ENCODE results near the gene RASGRP2. TPM values are rescaled to one million over a fixed set of nuclear protein-coding genes. Genes with fewer than 3 reads are reported as not detected.

RASGRP2 gene
- polyA plus RNA-seq, 1 donor: 10.7 TPM

DNA sequence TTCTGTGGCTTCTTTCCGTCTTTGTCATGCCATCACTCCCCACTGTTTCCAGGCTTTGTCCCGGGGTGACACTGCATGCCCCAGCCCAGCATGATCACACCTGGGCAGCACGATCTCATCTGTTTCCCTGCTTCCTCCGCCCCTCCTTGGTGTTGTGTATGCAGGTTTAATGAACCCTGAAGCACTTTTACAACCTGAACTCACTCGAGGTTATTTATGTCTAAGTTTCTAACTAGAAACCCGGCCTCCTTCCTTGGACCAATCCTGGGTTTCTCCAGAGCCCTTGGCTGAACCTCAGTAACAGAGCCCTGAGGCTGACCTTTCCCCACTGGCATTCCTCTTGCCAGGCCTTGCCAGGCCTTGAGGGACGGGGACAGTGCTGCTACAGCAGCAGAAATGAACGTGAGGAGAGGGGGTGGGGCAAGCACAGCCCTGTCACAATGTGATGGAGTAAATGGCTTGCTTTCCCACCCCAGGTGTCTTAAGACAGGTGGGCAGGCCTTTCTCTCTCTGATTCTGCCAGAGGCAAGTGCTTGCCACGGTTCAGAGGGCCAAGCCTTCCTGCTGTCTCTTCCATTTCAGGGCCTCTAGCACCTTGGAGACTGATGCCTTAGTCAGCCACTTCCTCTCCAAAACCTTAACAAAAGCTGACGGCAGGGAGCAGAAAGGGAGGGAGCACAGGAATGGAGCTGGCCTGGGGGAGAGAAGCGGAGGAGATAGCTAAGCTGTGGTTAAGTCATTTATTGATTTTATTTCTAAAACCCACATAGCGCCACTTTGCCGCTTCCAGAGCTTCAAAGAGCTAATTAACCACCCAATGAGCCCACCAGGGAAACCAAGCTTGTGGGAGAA, 19.0 kb upstream of the RASGRP2 start:
- DNase-seq: no peak
- Histone ChIP-seq H3K9me3 (ENCODE audit: control insufficient read depth, low read depth, low read length) (peaks cover 2% of the 10 kb centered on the region), H3K27me3 (ENCODE audit: control insufficient read depth, insufficient read depth, low read length) (no peaks in the 10 kb centered on the region), H3K36me3 (ENCODE audit: control insufficient read depth, insufficient read depth, low read length) (peaks cover 54% of the 10 kb centered on the region), H3K27ac (ENCODE audit: low read length) (no peak overlapping the region), H3K4me1 (ENCODE audit: control insufficient read depth, insufficient read depth, low read length) (peaks cover 5% of the 10 kb centered on the region), H3K4me3 (ENCODE audit: low read length) (no peak overlapping the region)
- WGBS (ENCODE audit: insufficient coverage, low lambda C conversion rate): no CpG with 5 or more reads among the region's 13 CpGs

DNA sequence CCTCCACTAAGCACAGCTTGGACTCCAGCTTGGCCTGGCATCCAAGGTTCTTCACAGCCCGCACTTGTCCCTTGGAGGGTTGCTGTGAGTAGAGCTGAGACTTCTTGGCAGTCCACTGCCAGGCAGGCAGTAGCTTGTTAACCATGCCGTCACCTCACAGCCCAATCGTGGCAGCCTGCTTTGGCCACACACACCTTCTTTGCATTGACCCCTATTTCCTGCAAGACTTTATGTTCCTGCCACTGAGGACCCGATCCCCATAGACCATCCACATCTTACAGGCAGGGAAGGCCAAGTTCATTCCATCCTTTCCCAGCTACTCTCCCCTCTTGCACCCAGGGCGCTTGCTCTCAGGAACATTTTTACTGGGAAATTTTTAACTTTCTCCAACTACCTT, 18.3 kb upstream of the RASGRP2 start:
- Histone ChIP-seq H3K27ac (ENCODE audit: low read length) (no peak overlapping the region), H3K27me3 (ENCODE audit: control insufficient read depth, insufficient read depth, low read length) (no peaks in the 10 kb centered on the region), H3K36me3 (ENCODE audit: control insufficient read depth, insufficient read depth, low read length) (peaks cover 48% of the 10 kb centered on the region), H3K9me3 (ENCODE audit: control insufficient read depth, low read depth, low read length) (peaks cover 2% of the 10 kb centered on the region), H3K4me3 (ENCODE audit: low read length) (no peak overlapping the region), H3K4me1 (ENCODE audit: control insufficient read depth, insufficient read depth, low read length) (peaks cover 5% of the 10 kb centered on the region)
- no CpG with 5 or more reads among the region's 5 CpGs for whole genome bisulfite sequencing (ENCODE audit: insufficient coverage, low lambda C conversion rate)
- DNase-seq: no peak

DNA sequence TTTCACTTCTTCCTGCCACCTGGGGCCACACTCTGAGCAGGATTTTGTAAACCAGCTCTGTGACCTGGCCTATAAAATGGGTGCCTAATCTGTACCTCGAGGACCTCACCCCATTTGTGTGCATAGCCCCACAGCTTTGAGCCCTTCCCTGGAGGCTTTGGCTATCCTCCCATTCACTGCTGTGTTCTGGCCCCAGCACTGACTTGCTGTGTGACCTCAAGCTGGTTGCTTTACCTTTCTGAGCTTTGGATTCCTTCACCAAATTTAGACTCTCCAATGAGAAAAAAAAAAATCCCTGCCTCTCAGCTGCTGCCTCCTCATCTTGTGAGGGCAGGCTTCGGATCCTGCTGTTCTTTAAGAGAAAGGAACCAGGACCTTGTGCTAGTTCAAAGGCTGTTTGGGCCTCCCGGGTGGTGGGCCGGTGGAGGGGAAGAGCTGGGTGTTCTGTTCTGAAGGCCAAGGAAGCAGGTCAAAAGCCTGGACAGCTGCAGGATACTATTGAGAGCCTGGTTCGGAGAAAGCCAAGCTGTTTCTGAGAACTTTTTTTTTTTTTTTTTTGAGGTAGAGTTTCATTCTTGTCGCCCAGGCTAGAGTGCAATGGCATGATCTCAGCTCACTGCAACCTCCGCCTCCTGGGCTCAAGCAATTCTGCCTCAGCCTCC, 16.9 kb upstream of the RASGRP2 start:
- Histone ChIP-seq H3K9me3 (ENCODE audit: control insufficient read depth, low read depth, low read length) (peaks cover 2% of the 10 kb centered on the region), H3K4me3 (ENCODE audit: low read length) (no peak overlapping the region), H3K4me1 (ENCODE audit: control insufficient read depth, insufficient read depth, low read length) (peaks cover 5% of the 10 kb centered on the region), H3K27me3 (ENCODE audit: control insufficient read depth, insufficient read depth, low read length) (no peaks in the 10 kb centered on the region), H3K36me3 (ENCODE audit: control insufficient read depth, insufficient read depth, low read length) (peaks cover 36% of the 10 kb centered on the region), H3K27ac (ENCODE audit: low read length) (no peak overlapping the region)
- no CpG with 5 or more reads among the region's 7 CpGs for WGBS (ENCODE audit: insufficient coverage, low lambda C conversion rate)
- DNase-seq: no peak

DNA sequence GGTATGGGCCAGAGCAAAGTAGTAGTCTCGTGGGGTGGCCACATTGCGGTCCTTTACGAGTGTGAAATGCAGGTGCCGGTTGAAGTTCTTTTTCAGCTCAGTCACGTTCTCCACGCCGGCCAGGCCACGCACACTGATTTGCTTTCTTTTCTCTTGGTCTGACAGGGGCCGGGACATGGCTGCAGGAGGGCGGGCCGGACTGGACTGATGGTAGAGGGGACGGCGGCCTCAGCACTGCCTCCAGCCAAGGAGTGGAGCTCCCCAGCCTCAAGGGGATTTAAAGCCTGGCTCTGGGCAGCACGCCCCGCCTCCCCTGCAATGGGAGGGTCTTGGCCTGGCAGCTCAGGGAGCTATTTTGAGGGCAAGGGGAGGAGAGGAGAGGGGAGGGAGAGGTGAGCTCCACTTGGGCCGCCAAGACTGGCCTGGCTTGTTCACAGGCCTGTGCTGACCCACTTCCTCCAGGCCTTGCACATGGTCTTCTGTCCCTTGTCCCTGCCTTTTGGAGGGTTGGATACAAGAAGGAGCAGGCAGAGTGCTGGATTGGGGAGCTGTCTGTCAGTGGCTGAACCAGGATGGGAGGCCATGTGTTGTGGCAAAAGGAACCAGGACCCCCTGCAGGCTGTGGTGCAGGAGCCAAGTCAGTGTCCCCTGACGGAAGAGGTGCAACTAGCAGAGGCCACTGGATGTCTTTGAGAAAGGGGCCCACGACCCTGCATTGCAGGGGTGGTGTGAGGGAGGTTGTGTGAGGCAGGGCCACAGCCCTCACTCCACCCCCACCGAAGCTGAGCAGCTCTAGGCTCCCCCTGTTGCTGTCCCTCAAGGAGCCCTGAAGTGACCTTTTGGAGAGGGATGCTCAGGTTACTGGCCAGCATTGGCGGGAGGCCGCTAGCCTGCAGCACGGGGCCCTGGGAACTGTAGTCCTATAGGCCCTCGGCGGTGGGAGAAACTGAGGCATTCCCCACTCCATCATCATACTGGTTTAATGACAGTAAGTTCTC, 16.1 kb upstream of the RASGRP2 start, which contains the start of gene PYGM:
TSS of gene PYGM (minus strand) at position 253 of the 998 bp plus-strand sequence. CDS start at position 177, 76 bp downstream.
- H3K4me3 ChIP-seq (ENCODE audit: low read length): no peak within 1 kb of the TSS
- H3K27me3 ChIP-seq (ENCODE audit: control insufficient read depth, insufficient read depth, low read length): no peaks in the 10 kb centered on the region
- peaks cover 5% of the 10 kb centered on the region for H3K4me1 ChIP-seq (ENCODE audit: control insufficient read depth, insufficient read depth, low read length)
- WGBS (ENCODE audit: insufficient coverage, low lambda C conversion rate): no CpG with 5 or more reads among the region's 24 CpGs
- no peaks in the 10 kb centered on the region for H3K9me3 ChIP-seq (ENCODE audit: control insufficient read depth, low read depth, low read length)
- no peak within 1 kb of the TSS for H3K27ac ChIP-seq (ENCODE audit: low read length)
- DNase-seq: peak in 1 of 2 donors; percentile 39
- peaks cover 28% of the 10 kb centered on the region for H3K36me3 ChIP-seq (ENCODE audit: control insufficient read depth, insufficient read depth, low read length)

DNA sequence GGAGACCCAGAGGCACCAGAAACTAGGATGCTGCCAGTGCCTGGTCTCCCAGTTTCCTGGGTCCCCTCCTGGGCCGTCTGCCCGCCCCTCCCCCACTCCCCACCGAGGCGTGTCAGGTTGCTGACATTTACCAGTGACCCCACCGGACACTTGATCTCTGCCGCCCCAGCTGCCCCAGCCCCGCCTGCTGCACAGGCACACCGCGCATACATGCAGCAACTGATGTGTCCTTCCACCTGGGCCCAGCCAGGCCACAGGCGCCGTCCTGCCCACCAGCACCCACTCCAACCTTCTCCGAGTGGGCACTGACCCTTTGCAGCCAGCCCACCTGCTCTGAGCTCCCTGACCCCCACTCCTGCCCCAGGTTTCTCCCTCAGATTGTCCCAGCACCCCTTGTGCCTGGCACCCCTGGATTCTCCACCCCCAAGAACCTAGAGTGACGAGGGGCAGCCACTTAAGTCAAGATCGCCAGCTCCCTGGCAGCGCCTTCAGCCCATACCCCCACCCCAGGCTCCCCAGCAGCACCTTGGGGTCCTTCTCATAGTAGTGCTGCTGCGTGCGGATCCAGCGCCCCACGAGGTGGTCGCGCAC, 15.3 kb upstream of the RASGRP2 start:
- Histone ChIP-seq H3K27me3 (ENCODE audit: control insufficient read depth, insufficient read depth, low read length) (no peaks in the 10 kb centered on the region), H3K4me1 (ENCODE audit: control insufficient read depth, insufficient read depth, low read length) (peaks cover 5% of the 10 kb centered on the region), H3K4me3 (ENCODE audit: low read length) (no peak overlapping the region), H3K36me3 (ENCODE audit: control insufficient read depth, insufficient read depth, low read length) (peaks cover 20% of the 10 kb centered on the region), H3K27ac (ENCODE audit: low read length) (no peak overlapping the region), H3K9me3 (ENCODE audit: control insufficient read depth, low read depth, low read length) (no peaks in the 10 kb centered on the region)
- no peak for DNase-seq
- no CpG with 5 or more reads among the region's 21 CpGs for WGBS (ENCODE audit: insufficient coverage, low lambda C conversion rate)

DNA sequence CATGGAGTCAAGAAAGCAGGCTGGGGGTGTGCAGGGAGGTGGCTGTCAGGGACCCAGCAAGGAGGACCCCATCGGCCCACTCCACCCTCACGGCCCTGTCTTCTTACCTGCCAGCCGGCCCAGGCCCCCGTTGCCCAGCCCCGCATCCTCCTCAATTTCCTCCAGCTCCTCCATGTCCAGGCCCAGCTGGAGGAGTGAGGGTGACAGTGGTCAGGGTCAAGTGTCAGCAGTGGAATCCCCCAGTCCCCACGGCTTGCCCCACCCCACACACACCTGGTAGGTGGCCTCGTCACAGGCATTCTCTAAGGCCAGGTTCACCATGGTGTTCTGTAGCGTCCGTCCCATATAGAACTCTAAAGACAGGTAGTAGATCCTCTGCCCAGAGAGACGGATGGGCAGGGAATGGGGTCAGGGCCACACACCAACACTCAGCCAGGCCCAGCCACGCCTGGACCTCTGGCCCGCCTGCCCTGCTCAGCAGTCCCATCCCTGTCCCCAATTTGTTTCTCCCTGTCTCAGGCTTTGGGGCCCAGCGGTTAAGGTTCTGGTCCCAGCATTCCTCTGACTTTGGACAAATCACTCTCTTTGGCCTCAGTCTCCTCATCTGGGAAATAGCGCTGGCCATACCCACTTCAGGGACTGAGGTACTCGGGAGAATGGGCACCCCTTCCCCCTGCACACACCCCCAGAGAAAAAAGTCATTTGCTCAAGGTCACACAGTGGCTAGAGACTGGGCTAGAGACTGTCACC, 14.6 kb upstream of the RASGRP2 start:
- DNase-seq: no peak
- Histone ChIP-seq H3K4me1 (ENCODE audit: control insufficient read depth, insufficient read depth, low read length) (peaks cover 5% of the 10 kb centered on the region), H3K27ac (ENCODE audit: low read length) (no peak overlapping the region), H3K27me3 (ENCODE audit: control insufficient read depth, insufficient read depth, low read length) (no peaks in the 10 kb centered on the region), H3K36me3 (ENCODE audit: control insufficient read depth, insufficient read depth, low read length) (peaks cover 13% of the 10 kb centered on the region), H3K9me3 (ENCODE audit: control insufficient read depth, low read depth, low read length) (no peaks in the 10 kb centered on the region), H3K4me3 (ENCODE audit: low read length) (no peak overlapping the region)
- no CpG with 5 or more reads among the region's 15 CpGs for WGBS (ENCODE audit: insufficient coverage, low lambda C conversion rate)

DNA sequence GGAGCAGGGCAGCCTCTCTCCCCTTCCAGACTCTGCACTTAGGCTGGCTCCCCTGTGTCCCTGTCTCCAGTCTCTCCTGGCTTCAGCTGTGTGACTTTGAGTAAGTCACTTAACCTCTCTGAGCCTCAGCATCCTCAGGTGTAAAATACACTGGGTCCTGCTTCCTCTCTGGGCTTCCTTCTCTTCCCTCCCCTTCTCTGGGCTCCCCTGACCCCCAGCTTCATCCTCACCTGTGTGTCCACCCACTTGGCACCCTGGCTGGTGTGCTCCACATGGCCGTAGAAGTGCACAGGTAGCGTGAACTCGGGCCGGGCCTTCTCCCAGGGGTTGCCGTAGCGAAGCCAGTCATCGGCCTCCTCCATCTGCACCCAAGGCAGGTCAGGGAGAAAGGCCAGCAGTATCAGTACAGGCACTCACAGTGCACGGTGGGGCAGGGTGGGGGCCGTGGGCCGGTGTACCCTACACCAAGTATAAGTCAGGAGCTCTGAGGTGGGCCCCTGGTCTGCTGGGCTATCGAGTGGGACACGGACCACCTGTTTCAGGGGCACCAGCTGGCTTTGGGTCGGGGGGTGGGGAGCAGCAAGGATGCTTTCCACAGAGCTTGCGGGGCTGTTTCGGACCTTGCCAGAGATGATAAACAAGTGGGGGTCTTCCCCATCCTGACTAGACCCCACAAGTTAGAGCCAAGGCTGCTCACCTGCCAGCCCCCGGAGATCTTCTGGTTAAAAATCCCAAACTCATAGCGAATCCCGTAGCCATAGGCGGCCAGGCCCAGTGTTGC, 13.8 kb upstream of the RASGRP2 start:
- WGBS (ENCODE audit: insufficient coverage, low lambda C conversion rate): no CpG with 5 or more reads among the region's 19 CpGs
- no peak overlapping the region for H3K4me3 ChIP-seq (ENCODE audit: low read length)
- H3K9me3 ChIP-seq (ENCODE audit: control insufficient read depth, low read depth, low read length): no peaks in the 10 kb centered on the region
- H3K4me1 ChIP-seq (ENCODE audit: control insufficient read depth, insufficient read depth, low read length): peaks cover 5% of the 10 kb centered on the region
- no peak for DNase-seq
- peaks cover 5% of the 10 kb centered on the region for H3K36me3 ChIP-seq (ENCODE audit: control insufficient read depth, insufficient read depth, low read length)
- H3K27ac ChIP-seq (ENCODE audit: low read length): no peak overlapping the region
- H3K27me3 ChIP-seq (ENCODE audit: control insufficient read depth, insufficient read depth, low read length): no peaks in the 10 kb centered on the region

DNA sequence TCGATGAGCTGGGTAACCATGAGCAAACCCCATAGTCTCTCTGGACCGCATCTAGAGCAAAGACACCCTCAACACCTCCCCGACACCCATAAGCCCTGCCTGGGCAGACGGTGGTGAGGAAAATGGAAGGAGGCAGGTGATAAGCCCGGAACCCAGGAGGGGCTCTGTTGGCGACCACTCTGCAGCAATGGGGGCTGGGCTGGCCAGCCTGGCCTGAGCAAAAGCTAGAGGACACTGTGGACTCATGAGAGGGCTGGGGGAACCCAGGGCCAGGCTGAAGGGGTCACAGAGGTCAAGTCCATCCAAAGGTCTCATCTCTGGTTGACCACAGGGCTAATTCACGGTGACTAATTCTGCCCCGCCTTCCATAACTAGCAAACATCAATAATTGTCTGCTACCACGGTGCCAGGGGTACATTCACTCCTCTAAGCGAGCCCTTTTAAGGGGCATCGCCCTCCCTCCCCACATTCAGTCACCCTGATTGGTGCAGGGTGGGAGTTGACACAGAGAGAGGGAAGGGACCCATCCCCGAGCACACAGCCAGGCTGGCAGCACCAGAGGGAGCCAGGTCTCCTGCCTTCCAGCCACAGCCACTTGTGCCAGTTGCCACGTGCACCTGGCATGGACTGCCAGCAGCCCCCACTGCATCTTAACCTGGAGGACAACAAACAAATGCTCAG, 11.9 kb upstream of the RASGRP2 start:
- peaks cover 5% of the 10 kb centered on the region for H3K4me1 ChIP-seq (ENCODE audit: control insufficient read depth, insufficient read depth, low read length)
- WGBS (ENCODE audit: insufficient coverage, low lambda C conversion rate): no CpG with 5 or more reads among the region's 13 CpGs
- no peaks in the 10 kb centered on the region for H3K36me3 ChIP-seq (ENCODE audit: control insufficient read depth, insufficient read depth, low read length)

More for the DNA sequence above, 11.9 kb upstream of the RASGRP2 start:
- Histone ChIP-seq H3K27me3 (ENCODE audit: control insufficient read depth, insufficient read depth, low read length) (no peaks in the 10 kb centered on the region), H3K4me3 (ENCODE audit: low read length) (no peak overlapping the region), H3K27ac (ENCODE audit: low read length) (no peak overlapping the region), H3K9me3 (ENCODE audit: control insufficient read depth, low read depth, low read length) (no peaks in the 10 kb centered on the region)
- DNase-seq: no peak

Data from large intestine (tissue), 3 donors.